ENCODE measurements around the gene PRRT1.

GRCh38 chr6:32171234-32171633, 19.5 kb upstream of the PRRT1 start:
- no peak for TF ChIP-seq POLR2AphosphoS5 (IDR thresholded peaks at IDR 0.05; ENCODE audit: low read depth, low read length)
- no peak for TF ChIP-seq POLR2A (IDR thresholded peaks at IDR 0.05; ENCODE audit: low read depth, low read length)
